NCI-H187 (cell line): Measurements from ENCODE around the gene HSD3B2.

ENCODE experiments used
- DNase-seq, 2 experiments: peaks; one replicate each; lab custom pipeline; 2025; lab: John Stamatoyannopoulos, UW

Gene HSD3B2

GRCh38 chr1:119397986-119398385 lies 17.0 kb upstream of the HSD3B2 start:
- DNase-seq: no peak

GRCh38 chr1:119404736-119405135 lies 10.2 kb upstream of the HSD3B2 start:
- DNase-seq: no peak

GRCh38 chr1:119409731-119410130 lies 5.2 kb upstream of the HSD3B2 start:
- no peak for DNase-seq

GRCh38 chr1:119410961-119411360 lies 4.0 kb upstream of the HSD3B2 start:
- no peak for DNase-seq

DNA sequence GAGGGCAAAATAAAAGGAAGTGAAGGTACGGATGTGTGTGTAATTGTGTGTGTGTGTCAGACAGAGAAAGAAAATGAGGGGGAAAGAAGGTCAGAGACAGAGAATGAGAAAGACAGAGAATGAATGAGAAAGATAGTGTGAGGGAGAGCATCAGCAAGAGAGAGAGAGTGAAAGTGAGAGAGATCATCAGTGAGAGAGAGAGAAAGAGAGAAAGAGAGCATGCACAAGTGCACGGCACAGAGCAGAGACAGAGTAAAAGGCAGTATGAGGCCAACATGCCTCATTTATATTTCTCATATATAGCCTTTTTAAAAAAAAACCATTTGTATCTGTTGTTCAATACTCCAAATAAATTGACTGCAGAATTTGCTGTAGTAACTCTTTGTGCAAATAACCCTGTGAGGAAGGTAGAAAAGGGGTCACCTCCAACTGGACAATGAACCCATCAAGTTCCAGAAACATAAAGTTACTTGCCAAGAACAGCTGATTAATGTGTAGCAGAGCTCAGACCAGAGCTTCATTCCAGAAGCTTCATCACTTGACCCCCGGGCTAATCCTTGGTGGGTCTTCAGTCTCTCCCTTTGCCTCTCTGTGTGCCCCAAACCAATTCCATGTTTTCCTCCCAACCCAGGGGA lies 1.2 kb downstream of the HSD3B2 start:
- no peak for DNase-seq

- no peak for DNase-seq
These were observed 4.2 kb downstream of the HSD3B2 start for GRCh38 chr1:119419109-119419508.

DNA sequence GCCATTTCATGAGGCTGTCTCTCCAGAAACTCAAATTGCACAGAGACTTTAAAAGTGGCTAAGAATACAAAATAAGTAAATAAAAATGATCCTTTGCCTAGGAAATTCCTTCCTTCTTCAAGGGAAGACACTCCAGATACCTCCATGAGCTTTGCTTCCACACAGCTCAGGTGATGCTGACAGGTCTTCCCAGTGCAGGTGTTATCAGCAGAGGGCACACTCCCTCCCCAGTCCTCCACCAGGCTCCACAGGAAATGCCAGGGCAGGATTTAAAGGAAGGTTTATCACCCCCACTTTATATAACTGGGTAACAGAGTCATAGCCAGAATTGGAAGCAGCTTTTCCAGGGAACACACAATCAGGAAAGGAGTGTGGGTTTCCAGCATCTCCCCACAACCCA lies 5.7 kb downstream of the HSD3B2 start:
- no peak for DNase-seq

DNA sequence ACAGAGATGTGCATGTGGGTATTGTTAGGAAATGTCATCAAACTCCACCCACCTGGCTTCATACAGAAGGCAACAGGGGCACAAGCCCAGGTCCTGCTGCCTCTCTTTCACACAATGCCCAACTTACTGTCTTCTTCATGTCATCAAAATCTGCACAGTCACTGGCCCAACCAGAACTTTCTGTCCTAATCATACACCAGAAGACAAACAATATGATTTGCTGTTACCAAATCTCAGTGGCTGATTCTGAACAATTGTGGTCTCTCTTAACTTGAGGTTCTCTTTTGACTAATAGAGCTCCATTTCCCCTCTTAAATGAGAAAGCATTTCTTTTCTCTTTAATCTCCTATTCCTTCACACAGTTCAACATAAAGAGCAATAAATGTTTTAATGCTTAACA lies 7.7 kb downstream of the HSD3B2 start:
- DNase-seq: no peak

DNA sequence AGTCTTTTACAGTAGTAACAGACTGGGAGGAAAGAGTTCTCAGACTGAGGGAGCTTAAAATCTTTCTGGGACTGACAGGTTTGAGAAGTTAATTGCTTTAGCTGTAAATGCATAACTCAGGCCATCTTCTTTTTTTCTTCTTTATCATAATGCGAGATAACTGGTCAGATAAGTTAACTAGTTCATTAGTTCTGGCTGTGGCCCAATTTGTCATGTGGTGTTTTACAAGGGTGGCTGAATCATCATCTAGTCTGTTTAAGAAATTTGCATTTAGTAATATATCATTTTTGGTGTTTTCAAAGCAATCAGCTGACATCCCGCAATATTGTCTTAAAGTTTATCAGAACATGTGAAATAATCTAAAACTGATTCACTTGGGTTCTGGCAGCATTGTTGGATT lies 14.0 kb downstream of the HSD3B2 start:
- no peak for DNase-seq

DNA sequence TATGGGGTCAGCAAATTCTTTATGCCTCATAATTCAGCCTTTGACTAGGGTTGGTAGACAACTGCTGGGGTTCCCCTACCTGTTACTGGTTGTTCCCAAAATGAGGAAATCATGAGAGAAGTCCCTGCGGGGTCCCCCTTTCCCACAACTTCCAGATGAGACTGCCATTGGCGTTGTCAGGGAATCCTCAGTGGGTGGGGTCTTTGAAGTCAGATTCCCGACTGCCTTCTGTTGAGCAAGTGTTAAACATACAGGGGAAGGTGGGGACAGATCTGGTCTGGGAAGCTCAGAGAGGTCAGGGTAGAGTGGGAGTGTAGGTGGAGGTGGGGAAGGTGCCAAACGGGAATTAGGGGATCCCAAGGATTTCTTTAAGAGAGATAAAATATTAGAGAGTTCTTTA lies 14.7 kb downstream of the HSD3B2 start:
- DNase-seq: no peak

DNA sequence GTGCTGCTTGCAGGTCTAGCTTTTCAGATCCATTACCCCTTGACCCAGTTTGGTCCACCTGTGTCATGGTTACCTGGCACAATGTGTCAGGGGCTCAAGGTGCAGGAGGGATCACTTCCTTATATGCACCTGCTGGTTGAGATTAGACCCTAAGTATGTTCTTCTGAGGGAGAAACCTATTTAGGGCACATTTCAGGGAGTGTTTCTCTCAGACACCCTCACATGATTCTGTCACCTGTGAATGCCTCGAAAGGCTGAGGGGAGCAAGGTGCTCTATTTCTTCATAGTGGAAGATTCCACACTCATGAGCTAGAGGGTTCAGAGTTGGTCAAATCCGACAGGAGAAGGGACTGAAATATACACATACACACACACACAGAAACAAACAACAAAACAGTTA lies 15.5 kb downstream of the HSD3B2 start:
- no peak for DNase-seq

GRCh38 chr1:119431836-119432235 lies 16.9 kb downstream of the HSD3B2 start:
- no peak for DNase-seq

- no peak for DNase-seq
These were observed 20.1 kb downstream of the HSD3B2 start for GRCh38 chr1:119435052-119435451.

- no peak for DNase-seq
These were observed 23.8 kb downstream of the HSD3B2 start for GRCh38 chr1:119438761-119439160.

- no peak for DNase-seq
These were observed 25.9 kb downstream of the HSD3B2 start for GRCh38 chr1:119440721-119441307.

DNA sequence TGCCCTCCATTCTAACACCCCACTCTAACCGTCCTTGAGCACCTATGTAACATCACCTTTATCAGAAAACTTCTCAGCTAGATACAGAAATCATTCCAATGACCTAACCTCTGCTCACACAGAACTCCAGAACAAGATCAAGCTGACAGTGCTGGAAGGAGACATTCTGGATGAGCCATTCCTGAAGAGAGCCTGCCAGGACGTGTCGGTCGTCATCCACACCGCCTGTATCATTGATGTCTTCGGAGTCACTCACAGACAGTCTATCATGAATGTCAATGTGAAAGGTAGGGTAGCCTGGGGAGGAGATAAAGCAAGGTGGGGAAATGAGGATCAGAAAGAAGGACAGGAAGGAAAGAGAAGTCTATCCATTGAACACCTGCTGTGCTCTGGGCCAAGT lies 27.8 kb downstream of the HSD3B2 start:
- no peak for DNase-seq

- DNase-seq: no peak
These were observed 31.4 kb downstream of the HSD3B2 start for GRCh38 chr1:119446321-119446720.

DNA sequence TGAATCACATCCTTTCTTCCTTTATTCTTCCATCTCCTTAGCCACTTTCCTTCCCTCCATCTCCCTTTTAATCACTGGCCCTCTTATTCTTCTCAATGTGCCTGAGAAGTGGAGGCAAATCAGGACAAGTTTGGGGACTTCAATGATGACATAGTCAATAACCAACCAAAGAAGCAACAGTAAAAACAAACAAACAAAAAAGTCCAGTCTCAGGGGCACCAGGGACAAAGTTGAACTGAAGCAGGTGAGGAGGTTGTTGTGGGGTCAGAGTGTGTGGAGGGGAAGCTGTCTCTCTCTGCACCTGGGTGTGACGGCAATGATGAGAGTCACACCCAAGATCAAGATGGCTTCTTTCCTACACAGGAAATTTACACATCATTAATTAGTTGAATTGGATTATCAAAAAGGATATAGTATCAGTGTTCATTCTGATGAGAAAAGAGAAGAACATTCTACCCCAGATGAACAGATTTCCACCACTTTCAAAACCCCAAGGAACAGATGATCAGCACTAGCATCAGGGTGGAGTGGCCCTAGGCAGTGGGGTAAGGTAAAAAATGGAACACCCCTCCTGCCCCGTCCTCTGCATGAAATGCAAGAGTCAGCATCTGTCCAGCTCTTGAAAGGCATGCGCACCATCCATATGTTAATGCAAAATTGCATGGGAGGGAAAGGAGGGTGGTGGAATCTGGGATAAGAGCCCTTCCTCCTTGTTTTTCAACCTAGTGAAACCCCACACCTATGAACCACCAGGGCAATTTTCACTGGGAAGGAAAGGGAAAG lies 32.6 kb downstream of the HSD3B2 start:
- DNase-seq: no peak

DNA sequence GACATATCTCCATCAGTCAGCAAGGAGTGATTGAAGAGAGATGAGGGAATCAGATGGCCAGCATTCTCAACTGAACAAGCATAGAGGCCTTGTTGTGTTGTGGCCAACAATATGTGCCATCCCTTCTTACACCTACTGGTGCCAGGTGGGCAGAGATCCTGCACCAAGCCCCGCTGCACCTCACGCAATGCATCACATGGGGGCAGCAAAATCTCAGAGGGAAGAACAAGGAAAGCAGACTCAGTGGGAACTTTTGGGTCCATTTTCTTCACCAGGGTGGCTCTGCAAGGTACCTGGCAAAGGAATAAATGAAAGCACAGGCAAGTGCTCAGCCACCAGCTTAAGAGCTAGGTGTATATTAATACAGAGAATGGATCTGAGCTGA lies 33.2 kb downstream of the HSD3B2 start:
- no peak for DNase-seq

- DNase-seq: no peak
These were observed 35.0 kb downstream of the HSD3B2 start for GRCh38 chr1:119449971-119450370.

GRCh38 chr1:119451158-119451557 lies 36.2 kb downstream of the HSD3B2 start:
- no peak for DNase-seq

- no peak for DNase-seq
These were observed 37.1 kb downstream of the HSD3B2 start for GRCh38 chr1:119452091-119452490.

- peak in 1 of 2 experiments; percentile 77 for DNase-seq
These were observed 38.1 kb downstream of the HSD3B2 start for GRCh38 chr1:119453021-119453420.
